Common myeloid progenitor, CD34-positive (primary cell): ENCODE results near the gene TTC28.

Experiments used
- CTCF ChIA-PET: fragments of 350-600 bp; sonication (Branson Sonifier 250); formaldehyde crosslinking; loops from one replicate; lab custom pipeline; 2021; ENCODE audit warnings: antibody characterized with exemption; lab: Charles Lee
- POLR2A ChIA-PET: fragments of 350-600 bp; sonication (Branson Sonifier 250); formaldehyde crosslinking; loops from one replicate; lab custom pipeline; 2021; ENCODE audit warnings: antibody characterized with exemption; lab: Charles Lee
- DNase-seq, 3 donors: peaks; one replicate each; pipeline versions ENCODE4 v3.0.0 to v3.0.0-alpha.2; 2013
- H3K27ac ChIP-seq, 2 experiments: 1 replicate in 1 of 2; 2 replicates in 1 of 2; pipeline ENCODE4 v1.7.0; 2013; ENCODE audit warnings: inconsistent platforms in 2 of 2, low read length in 2 of 2, mild to moderate bottlenecking in 2 of 2, low read depth in 1 of 2, moderate library complexity in 1 of 2; ENCODE audit not compliant: severe bottlenecking in 2 of 2, insufficient read depth in 1 of 2, poor library complexity in 1 of 2
- H3K27me3 ChIP-seq, 5 experiments: replicated peaks in 2 of 5; 1 replicate in 3 of 5; 2 replicates in 2 of 5; pipeline versions ENCODE4 v1.6.1 to v1.7.0; 2013; ENCODE audit warnings: low read length in 4 of 5, mild to moderate bottlenecking in 2 of 5, moderate library complexity in 2 of 5, inconsistent platforms in 1 of 5; ENCODE audit not compliant: insufficient read depth in 5 of 5, control insufficient read depth in 4 of 5
- H3K36me3 ChIP-seq, 4 experiments: 1 replicate in 2 of 4; 2 replicates in 2 of 4; pipeline versions ENCODE4 v1.6.1 to v1.7.0; 2013; ENCODE audit warnings: low read length in 3 of 4, control low read depth in 1 of 4, mild to moderate bottlenecking in 1 of 4; ENCODE audit not compliant: control insufficient read depth in 4 of 4, insufficient read depth in 4 of 4
- H3K4me1 ChIP-seq, 4 experiments: 1 replicate in 3 of 4; 2 replicates in 1 of 4; pipeline versions ENCODE4 v1.6.1 to v1.7.1; 2013; ENCODE audit warnings: low read length in 3 of 4, mild to moderate bottlenecking in 3 of 4, control low read depth in 1 of 4, inconsistent platforms in 1 of 4, moderate library complexity in 1 of 4; ENCODE audit not compliant: control insufficient read depth in 4 of 4, insufficient read depth in 4 of 4; ENCODE audit errors: control extremely low read depth in 1 of 4
- H3K4me3 ChIP-seq, 7 experiments: 1 replicate in 4 of 7; 2 replicates in 3 of 7; pipeline versions ENCODE4 v1.5.1 to v1.7.0; 2013; ENCODE audit warnings: mild to moderate bottlenecking in 7 of 7, low read length in 6 of 7, moderate library complexity in 6 of 7, inconsistent platforms in 2 of 7, low read depth in 2 of 7, control low read depth in 1 of 7; ENCODE audit not compliant: insufficient read depth in 4 of 7, control insufficient read depth in 1 of 7; ENCODE audit errors: extremely low read depth in 1 of 7
- H3K9me3 ChIP-seq, 5 experiments: 1 replicate in 4 of 5; 2 replicates in 1 of 5; pipeline versions ENCODE4 v1.6.1 to v1.7.1; 2013; ENCODE audit warnings: low read length in 4 of 5, mild to moderate bottlenecking in 2 of 5, inconsistent platforms in 1 of 5, low read depth in 1 of 5, moderate library complexity in 1 of 5; ENCODE audit not compliant: control insufficient read depth in 4 of 5, insufficient read depth in 2 of 5; ENCODE audit errors: control extremely low read depth in 1 of 5
- WGBS: methylation state at CpG from one replicate; pipeline ENCODE4 v1.1.5; 2013; ENCODE audit not compliant: insufficient coverage; 5-methylcytosine and 5-hydroxymethylcytosine counted together

Gene TTC28

GRCh38 chr22:28597665-28598064, 82.0 kb downstream of the TTC28 start:
- Histone ChIP-seq H3K4me1 (peaks cover 0 to 2% (median 0%) of the 10 kb centered on the region in 4 experiments), H3K36me3 (no peaks in the 10 kb centered on the region), H3K9me3 (no peaks in the 10 kb centered on the region), H3K27ac (no peak overlapping the region), H3K27me3 (no peaks in the 10 kb centered on the region), H3K4me3 (no peak overlapping the region)
- ChIA-PET POLR2A (no interaction called here), CTCF (no interaction called here)
- DNase-seq, result no peak
- WGBS, result 100% methylated on average over 1 of the region's 3 CpGs

- Histone ChIP-seq H3K4me1 (peaks cover 0 to 2% (median 0%) of the 10 kb centered on the region in 4 experiments), H3K27ac (no peak overlapping the region), H3K27me3 (no peaks in the 10 kb centered on the region), H3K9me3 (no peaks in the 10 kb centered on the region), H3K4me3 (no peak overlapping the region), H3K36me3 (no peaks in the 10 kb centered on the region)
- ChIA-PET CTCF (interaction anchor here (1.0 to 6.9 kb wide), 6 partner anchors 342 to 574 kb away, joined by 3 to 78 read pairs (median 4); no protein-coding TSS in a partner anchor), POLR2A (no interaction called here)
- WGBS, result no CpG with 5 or more reads among the region's 4 CpGs
- DNase-seq, result peak; percentile 65 to 80 (median 75)
Observed at GRCh38 chr22:28594797-28595462, 84.7 kb downstream of the TTC28 start.

DNA sequence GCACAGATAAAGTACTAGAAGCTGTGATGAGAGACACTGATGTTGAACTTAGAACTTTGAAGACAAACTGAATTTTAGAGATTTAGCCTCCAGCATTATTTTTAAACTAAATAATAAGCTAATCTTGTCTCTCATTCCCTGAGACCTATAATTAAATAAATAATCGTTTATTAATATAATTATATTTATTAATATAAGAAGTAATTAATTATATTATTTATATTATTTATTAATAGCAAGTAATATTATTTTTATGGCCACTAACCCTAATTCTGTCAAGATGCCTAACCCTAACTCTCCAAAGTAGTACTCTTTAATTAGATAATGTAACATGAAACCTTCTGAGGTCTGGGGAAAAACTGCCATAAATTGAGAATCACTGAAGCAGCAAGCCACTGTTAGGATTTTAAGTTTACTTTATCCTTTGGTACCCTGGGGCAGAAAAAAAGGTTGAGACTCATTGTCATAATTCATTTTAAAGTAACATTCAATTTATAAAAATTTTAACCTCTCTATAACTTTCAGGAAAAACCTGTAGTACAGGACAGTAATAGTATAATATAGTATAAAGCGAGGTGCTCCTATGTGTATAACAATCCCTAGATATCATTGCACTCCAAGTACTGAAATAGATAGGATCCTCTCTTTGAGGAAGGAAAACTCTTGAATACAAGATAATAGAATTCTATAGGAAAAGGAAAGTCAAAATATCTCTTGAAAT, 85.4 kb downstream of the TTC28 start:
- H3K27me3 ChIP-seq, result no peaks in the 10 kb centered on the region
- no peak for DNase-seq
- H3K27ac ChIP-seq, result no peak overlapping the region
- CTCF ChIA-PET, result interaction anchor here (1.0 to 6.9 kb wide), 6 partner anchors 15 to 573 kb away, joined by 3 to 78 read pairs (median 4); no protein-coding TSS in a partner anchor
- H3K4me3 ChIP-seq, result no peak overlapping the region
- no CpG with 5 or more reads among the region's 2 CpGs for WGBS
- POLR2A ChIA-PET, result no interaction called here
- no peaks in the 10 kb centered on the region for H3K9me3 ChIP-seq
- peaks cover 0 to 5% (median 3%) of the 10 kb centered on the region in 4 experiments for H3K4me1 ChIP-seq
- no peaks in the 10 kb centered on the region for H3K36me3 ChIP-seq

DNA sequence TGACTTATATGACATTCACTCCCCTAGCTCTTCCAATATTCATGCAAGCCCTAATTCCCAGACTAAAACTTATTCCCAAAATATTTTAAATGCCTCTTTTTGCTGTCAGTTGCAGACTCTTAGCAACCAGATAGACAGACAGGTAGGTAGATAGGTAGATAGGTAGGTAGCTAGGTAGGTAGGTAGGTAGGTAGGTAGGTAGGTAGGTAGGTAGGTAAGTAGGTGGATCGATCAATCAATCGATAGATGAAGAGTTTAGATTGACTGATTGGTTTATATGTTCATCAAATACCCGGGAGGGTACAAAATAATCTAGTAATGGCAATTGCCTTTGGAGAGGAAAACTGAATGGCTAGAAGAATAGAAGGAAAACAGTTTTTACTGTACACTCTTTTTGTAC, 86.3 kb downstream of the TTC28 start:
- no peaks in the 10 kb centered on the region for H3K9me3 ChIP-seq
- CTCF ChIA-PET, result interaction anchor here (1.1 to 6.9 kb wide), 8 partner anchors 14 to 582 kb away, joined by 3 to 78 read pairs (median 4); no protein-coding TSS in a partner anchor
- no peak for DNase-seq
- no peaks in the 10 kb centered on the region for H3K36me3 ChIP-seq
- H3K27ac ChIP-seq, result no peak overlapping the region
- no peak overlapping the region for H3K4me3 ChIP-seq
- POLR2A ChIA-PET, result no interaction called here
- H3K27me3 ChIP-seq, result no peaks in the 10 kb centered on the region
- WGBS, result 96% methylated on average over 3 of the region's 3 CpGs
- peaks cover 0 to 7% (median 5%) of the 10 kb centered on the region in 4 experiments for H3K4me1 ChIP-seq

GRCh38 chr22:28589102-28589750, 90.4 kb downstream of the TTC28 start:
- ChIA-PET POLR2A (no interaction called here), CTCF (interaction anchor here (2.2 kb wide), 1 partner anchor 10 kb away, joined by 5 read pairs; no protein-coding TSS in a partner anchor)
- Histone ChIP-seq H3K4me1 (peaks cover 0 to 6% (median 4%) of the 10 kb centered on the region in 4 experiments), H3K27me3 (no peaks in the 10 kb centered on the region), H3K27ac (no peak overlapping the region), H3K9me3 (no peaks in the 10 kb centered on the region), H3K36me3 (no peaks in the 10 kb centered on the region), H3K4me3 (no peak overlapping the region)
- 71% methylated on average over 1 of the region's 2 CpGs for WGBS
- peak in 2 of 3 donors; percentile 79 to 84 for DNase-seq

- no peaks in the 10 kb centered on the region for H3K9me3 ChIP-seq
- DNase-seq, result no peak
- no peaks in the 10 kb centered on the region for H3K36me3 ChIP-seq
- POLR2A ChIA-PET, result no interaction called here
- peaks cover 0 to 9% (median 4%) of the 10 kb centered on the region in 4 experiments for H3K4me1 ChIP-seq
- no peak overlapping the region for H3K27ac ChIP-seq
- CTCF ChIA-PET, result no interaction called here
- H3K4me3 ChIP-seq, result no peak overlapping the region
- 99% methylated on average over 9 of the region's 11 CpGs for WGBS
- no peaks in the 10 kb centered on the region for H3K27me3 ChIP-seq
Observed at GRCh38 chr22:28585324-28585723, 94.3 kb downstream of the TTC28 start.
